Activated CD8-positive, alpha-beta memory T cell treated with anti-CD3 and anti-CD28 coated beads, Interleukin-2, amount 10 ng/mL, durations not matched to agents 7 days and 5 days (primary cell): ENCODE measurements around the gene RNF34. TPM values are rescaled to one million over a fixed set of nuclear protein-coding genes. Genes with fewer than 3 reads are reported as not detected.
A peak's percentile ranks its signal among the peaks of the same experiment; 100 is the strongest.

ENCODE experiments used
- ATAC-seq: fragments of 150-1000 bp; cut with Tn5 transposase; one replicate; pipeline ENCODE4 v1.10.0; 2021; ENCODE audit warnings: moderate library complexity
- CTCF ChIA-PET: fragments of 350-600 bp; sonication (Branson Sonifier 250); formaldehyde crosslinking; loops from one replicate; lab custom pipeline; 2021; ENCODE audit warnings: antibody characterized with exemption; lab: Charles Lee
- DNase-seq: peaks from one replicate; pipeline ENCODE4 v3.0.0-alpha.2; 2020
- H3K27ac Mint-ChIP-seq: one replicate; pipeline ENCODE4 v1.8.0; 2021; ENCODE audit warnings: mild to moderate bottlenecking, mixed read lengths
- H3K27me3 Mint-ChIP-seq: one replicate; pipeline ENCODE4 v1.8.0; 2021; ENCODE audit warnings: mixed read lengths
- H3K36me3 Mint-ChIP-seq: one replicate; pipeline ENCODE4 v1.8.0; 2021; ENCODE audit warnings: mild to moderate bottlenecking, mixed read lengths
- H3K4me1 Mint-ChIP-seq: one replicate; pipeline ENCODE4 v1.8.0; 2021; ENCODE audit warnings: mixed read lengths
- H3K4me3 Mint-ChIP-seq: one replicate; pipeline ENCODE4 v1.8.0; 2021; ENCODE audit warnings: mild to moderate bottlenecking, moderate library complexity, mixed read lengths
- H3K9me3 Mint-ChIP-seq: one replicate; pipeline ENCODE4 v1.8.0; 2022; ENCODE audit warnings: low read depth, mixed read lengths
- microRNA-seq: library from miRNA; unstranded; fragments of <30 nt; microRNA quantifications from one replicate; pipeline ENCODE4 v1.2.0, GENCODE V29; 2022
- total RNA-seq, 2 experiments: library from RNA; stranded (reverse); gene quantifications; one replicate each; pipeline ENCODE4 v1.2.3, GENCODE V29; 2021

Gene RNF34
- total RNA-seq, 2 experiments from 2014 or later: 96.1 to 102 TPM

GRCh38 chr12:121465921-121466793 is 66.2 kb downstream of the RNF34 start:
- ATAC-seq (peak; percentile 2), DNase-seq (peak; percentile 59)

DNA sequence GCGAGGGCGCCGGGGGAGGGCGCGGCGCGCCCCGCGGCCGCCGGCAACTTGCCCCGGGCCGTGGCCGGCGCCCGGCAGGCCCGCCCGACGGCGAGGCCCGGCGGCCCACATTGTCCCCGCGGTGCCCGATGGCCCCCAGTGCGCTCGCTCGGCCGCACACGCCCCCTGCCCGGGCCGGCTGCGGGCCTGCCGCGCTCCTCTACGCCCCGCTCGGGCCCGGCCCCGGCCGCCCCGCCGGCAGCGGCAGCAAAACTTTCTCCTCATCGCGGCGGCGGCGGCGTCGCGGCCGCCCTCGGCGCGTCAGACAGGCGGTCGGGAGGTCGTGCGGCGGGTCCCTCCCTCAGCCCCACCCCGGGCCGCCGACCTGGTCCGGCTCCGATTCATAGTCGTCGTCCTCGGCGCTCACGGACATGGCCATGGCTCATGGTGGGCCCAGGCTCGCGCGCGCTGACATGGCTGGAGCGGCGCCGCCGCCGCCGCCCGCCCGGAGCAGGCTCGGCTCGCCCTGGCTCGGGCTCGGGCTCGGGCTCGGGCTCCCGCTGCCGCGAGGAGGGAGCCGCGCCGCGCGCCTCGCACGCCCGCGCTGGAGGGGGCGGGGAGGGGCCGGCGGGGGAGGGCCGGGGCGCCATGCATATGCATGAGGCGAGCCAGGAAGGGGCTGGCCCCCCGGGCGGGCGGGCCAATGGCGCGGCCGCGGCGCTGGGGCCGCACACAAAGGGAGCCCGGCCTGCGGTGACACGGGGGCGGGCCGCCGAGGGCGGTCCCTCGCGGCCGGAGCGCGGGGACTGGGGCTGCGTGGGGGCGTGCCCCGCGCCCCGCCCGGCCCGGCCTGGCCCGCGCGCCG is 67.1 kb downstream of the RNF34 start:
- Mint-ChIP-seq H3K27me3 (no peaks in the 10 kb centered on the region), H3K4me1 (peaks cover 19% of the 10 kb centered on the region), H3K9me3 (no peaks in the 10 kb centered on the region), H3K27ac (no peak overlapping the region), H3K4me3 (peak overlapping the region; percentile 52), H3K36me3 (peaks cover 6% of the 10 kb centered on the region)
- ATAC-seq (peak; percentile 93), DNase-seq (peak; percentile 91)
- CTCF ChIA-PET: interaction anchor here (0.9 to 1.2 kb wide), 2 partner anchors 9 to 32 kb away, joined by 3 read pairs; no protein-coding TSS in a partner anchor

More at GRCh38 chr12:121465921-121466793, 66.2 kb downstream of the RNF34 start:
- Mint-ChIP-seq H3K4me3 (peak overlapping the region; percentile 93), H3K9me3 (no peaks in the 10 kb centered on the region), H3K4me1 (peaks cover 25% of the 10 kb centered on the region), H3K36me3 (peaks cover 6% of the 10 kb centered on the region), H3K27ac (peak overlapping the region; percentile 91), H3K27me3 (no peaks in the 10 kb centered on the region)
- CTCF ChIA-PET: interaction anchor here (0.9 to 1.2 kb wide), 2 partner anchors 23 to 42 kb away, joined by 3 to 4 read pairs; no protein-coding TSS in a partner anchor

DNA sequence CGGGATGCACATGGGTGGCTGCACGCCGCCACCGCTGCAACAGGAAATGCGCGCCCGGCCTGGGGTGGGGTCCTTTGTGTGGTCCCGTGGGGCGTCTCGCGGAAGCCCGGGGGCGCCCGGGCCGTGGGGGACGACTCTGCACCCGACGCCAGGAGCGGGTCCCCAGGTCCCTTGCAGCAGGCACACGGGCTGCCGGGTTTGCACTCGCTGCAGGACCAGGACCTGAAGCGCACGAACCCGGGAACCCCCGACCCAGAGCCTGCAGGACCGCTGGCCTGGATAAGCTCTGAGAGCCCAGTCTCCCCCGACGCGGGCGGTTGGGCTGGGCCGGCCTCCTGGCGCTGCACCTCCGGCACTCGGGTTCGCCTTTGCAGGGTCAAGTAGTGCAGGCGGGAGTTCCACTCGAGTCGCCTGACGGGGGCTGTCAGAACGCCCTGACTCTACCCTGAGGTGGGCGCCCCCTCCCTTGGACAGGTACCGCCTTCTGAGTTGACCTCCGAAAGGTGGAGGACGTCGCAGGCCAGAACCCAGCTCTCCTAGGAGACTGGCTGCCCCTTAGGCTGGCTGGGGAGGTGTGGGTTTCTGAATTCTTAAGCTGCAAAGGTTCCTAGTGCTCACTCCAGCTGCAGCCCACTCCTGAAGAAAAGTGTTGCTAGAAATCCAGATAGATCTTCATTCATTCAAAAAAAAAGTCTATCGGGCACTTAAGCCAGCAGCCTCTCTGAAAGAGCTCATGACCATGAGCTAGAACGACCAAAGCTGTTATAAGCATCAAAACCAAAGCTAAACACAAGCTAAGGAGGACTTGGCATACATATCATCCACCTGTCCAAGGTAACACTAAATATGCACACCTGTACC is 68.0 kb downstream of the RNF34 start:
- Mint-ChIP-seq H3K36me3 (peaks cover 6% of the 10 kb centered on the region), H3K4me3 (peak overlapping the region; percentile 42), H3K27ac (no peak overlapping the region), H3K4me1 (peaks cover 17% of the 10 kb centered on the region), H3K9me3 (no peaks in the 10 kb centered on the region), H3K27me3 (no peaks in the 10 kb centered on the region)
- CTCF ChIA-PET: interaction anchor here (0.8 to 3.1 kb wide), 7 partner anchors 8 to 217 kb away, joined by 3 to 16 read pairs (median 5); no protein-coding TSS in a partner anchor
- DNase-seq (no peak), ATAC-seq (no peak)

GRCh38 chr12:121468499-121468801 is 68.5 kb downstream of the RNF34 start:
- no peaks in the 10 kb centered on the region for H3K9me3 Mint-ChIP-seq
- no peak for DNase-seq
- no peaks in the 10 kb centered on the region for H3K27me3 Mint-ChIP-seq
- H3K36me3 Mint-ChIP-seq: peaks cover 6% of the 10 kb centered on the region
- H3K4me1 Mint-ChIP-seq: peaks cover 17% of the 10 kb centered on the region
- no peak overlapping the region for H3K27ac Mint-ChIP-seq
- ATAC-seq: no peak
- CTCF ChIA-PET: interaction anchor here (0.8 to 3.1 kb wide), 6 partner anchors 9 to 216 kb away, joined by 3 to 16 read pairs (median 5); no protein-coding TSS in a partner anchor
- no peak overlapping the region for H3K4me3 Mint-ChIP-seq

GRCh38 chr12:121470751-121471150 is 70.8 kb downstream of the RNF34 start:
- DNase-seq (no peak), ATAC-seq (no peak)
- Mint-ChIP-seq H3K4me1 (peaks cover 5% of the 10 kb centered on the region), H3K9me3 (no peaks in the 10 kb centered on the region), H3K27ac (no peak overlapping the region), H3K4me3 (no peak overlapping the region), H3K27me3 (no peaks in the 10 kb centered on the region), H3K36me3 (peaks cover 5% of the 10 kb centered on the region)
- CTCF ChIA-PET: interaction anchor here (3.1 kb wide), 1 partner anchor 9 kb away, joined by 16 read pairs; no protein-coding TSS in a partner anchor

DNA sequence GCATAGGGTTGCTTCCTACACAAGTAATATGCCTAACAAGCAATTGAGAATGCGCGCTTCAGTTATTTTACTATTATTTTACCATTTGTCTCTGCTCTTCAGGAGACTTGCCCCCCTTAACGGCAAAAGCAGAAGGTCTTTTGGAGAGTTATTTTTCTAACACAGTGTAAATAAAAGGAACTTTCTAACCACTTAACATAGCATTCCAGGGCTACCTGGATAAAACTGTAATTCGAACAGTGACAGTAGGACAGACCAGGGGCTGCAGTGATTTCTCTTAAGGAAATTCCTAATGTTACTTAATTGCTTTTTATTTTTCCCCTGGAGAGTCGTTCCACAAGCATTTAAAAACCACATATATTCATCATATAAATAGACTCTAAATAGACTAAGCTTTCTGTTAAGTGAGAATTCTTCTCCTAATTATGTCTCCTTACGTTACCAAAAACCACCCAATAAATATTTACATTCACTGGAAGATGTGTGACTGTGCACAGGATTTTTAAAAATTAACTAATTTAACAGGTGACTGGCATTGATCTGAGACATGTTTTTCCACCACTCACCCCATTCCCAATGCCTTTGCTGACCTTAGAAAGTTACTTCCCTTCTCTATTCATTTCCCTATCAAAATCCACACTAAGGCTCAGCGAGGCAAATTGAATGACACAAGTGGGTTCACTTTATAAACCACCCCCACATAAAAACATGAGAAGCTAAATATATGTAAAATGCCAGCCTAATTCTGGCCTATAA is 72.4 kb downstream of the RNF34 start:
- H3K9me3 Mint-ChIP-seq: no peaks in the 10 kb centered on the region
- DNase-seq (no peak), ATAC-seq (no peak)
- no peaks in the 10 kb centered on the region for H3K4me1 Mint-ChIP-seq
- H3K36me3 Mint-ChIP-seq: no peaks in the 10 kb centered on the region
- no peak overlapping the region for H3K27ac Mint-ChIP-seq
- no peaks in the 10 kb centered on the region for H3K27me3 Mint-ChIP-seq
- no peak overlapping the region for H3K4me3 Mint-ChIP-seq
- CTCF ChIA-PET: interaction anchor here (1.7 kb wide), 1 partner anchor 18 kb away, joined by 3 read pairs; no protein-coding TSS in a partner anchor

Small RNA genes within 50 kb of the gene (microRNA-seq; reads per million reads assigned to microRNA genes)
- gene MIR7107: not detected

Other genes with a start within 250 kb of the RNF34 start
- gene P2RX4, start 190.0 kb upstream of the RNF34 start, total RNA-seq: 10 to 100 TPM; 52.6 to 64.8 TPM
- 10 to 100 TPM; 34.1 to 37.4 TPM for gene CAMKK2, start 103.4 kb upstream of the RNF34 start, total RNA-seq
- gene ANAPC5, start 47.7 kb upstream of the RNF34 start, total RNA-seq: 100 to 1,000 TPM; 138 to 157 TPM
- gene KDM2B, start 180.9 kb downstream of the RNF34 start, total RNA-seq: 10 to 100 TPM; 63.8 to 64.8 TPM
- gene ORAI1, start 226.4 kb downstream of the RNF34 start, total RNA-seq: 10 to 100 TPM; 53.7 to 61.1 TPM